GM19193 (cell line): ENCODE measurements around the gene PLEKHH1.
A peak's percentile ranks its signal among the peaks of the same experiment; 100 is the strongest.

ENCODE experiments used
- POLR2A ChIP-seq: IDR thresholded peaks from 4 replicates; pipeline ENCODE4 v1.6.1; 2011; ENCODE audit not compliant: insufficient read depth, insufficient read length; ENCODE audit errors: extremely low read depth

Gene PLEKHH1

GRCh38 chr14:67576216-67576955 lies 43.3 kb downstream of the PLEKHH1 start:
- no peak for TF ChIP-seq POLR2A

GRCh38 chr14:67577181-67577808 lies 44.2 kb downstream of the PLEKHH1 start:
- TF ChIP-seq POLR2A: no peak

- TF ChIP-seq POLR2A: no peak
Measured at GRCh38 chr14:67577909-67578749, 45.0 kb downstream of the PLEKHH1 start.

- no peak for TF ChIP-seq POLR2A
Measured at GRCh38 chr14:67579040-67579439, 46.0 kb downstream of the PLEKHH1 start.

GRCh38 chr14:67579636-67580035 lies 46.5 kb downstream of the PLEKHH1 start:
- no peak for TF ChIP-seq POLR2A

GRCh38 chr14:67580336-67581171 lies 47.5 kb downstream of the PLEKHH1 start:
- no peak for TF ChIP-seq POLR2A

- TF ChIP-seq POLR2A: no peak
Measured at GRCh38 chr14:67581643-67582042, 48.6 kb downstream of the PLEKHH1 start.

- no peak for TF ChIP-seq POLR2A
Measured at GRCh38 chr14:67582061-67582460, 49.0 kb downstream of the PLEKHH1 start.

GRCh38 chr14:67583711-67584644 lies 50.9 kb downstream of the PLEKHH1 start:
- TF ChIP-seq POLR2A: no peak

GRCh38 chr14:67584978-67585377 lies 51.9 kb downstream of the PLEKHH1 start:
- TF ChIP-seq POLR2A: no peak

GRCh38 chr14:67586369-67586768 lies 53.3 kb downstream of the PLEKHH1 start:
- no peak for TF ChIP-seq POLR2A

GRCh38 chr14:67589204-67589770 lies 56.2 kb downstream of the PLEKHH1 start:
- TF ChIP-seq POLR2A: no peak

GRCh38 chr14:67595392-67595791 lies 62.3 kb downstream of the PLEKHH1 start:
- TF ChIP-seq POLR2A: no peak

- peak; percentile 77 for TF ChIP-seq POLR2A
Measured at GRCh38 chr14:67599698-67600561, 66.8 kb downstream of the PLEKHH1 start, which contains the start of gene PIGH. Gene PIGH (minus strand): TSS chr14:67600268. CDS start chr14:67600203, 65 bp downstream.
